T follicular helper cell (primary cell): ENCODE data around the gene CORO2A.
"Not testable (repeated sequence)": the region's sequence is repeated elsewhere in the genome, so short reads cannot be mapped to it uniquely, and the experiment has no call there.

Source experiments
- DNase-seq: peaks from one replicate; pipeline ENCODE4 v3.0.0-alpha.2; 2020; ENCODE audit warnings: low read depth

Gene CORO2A

DNA sequence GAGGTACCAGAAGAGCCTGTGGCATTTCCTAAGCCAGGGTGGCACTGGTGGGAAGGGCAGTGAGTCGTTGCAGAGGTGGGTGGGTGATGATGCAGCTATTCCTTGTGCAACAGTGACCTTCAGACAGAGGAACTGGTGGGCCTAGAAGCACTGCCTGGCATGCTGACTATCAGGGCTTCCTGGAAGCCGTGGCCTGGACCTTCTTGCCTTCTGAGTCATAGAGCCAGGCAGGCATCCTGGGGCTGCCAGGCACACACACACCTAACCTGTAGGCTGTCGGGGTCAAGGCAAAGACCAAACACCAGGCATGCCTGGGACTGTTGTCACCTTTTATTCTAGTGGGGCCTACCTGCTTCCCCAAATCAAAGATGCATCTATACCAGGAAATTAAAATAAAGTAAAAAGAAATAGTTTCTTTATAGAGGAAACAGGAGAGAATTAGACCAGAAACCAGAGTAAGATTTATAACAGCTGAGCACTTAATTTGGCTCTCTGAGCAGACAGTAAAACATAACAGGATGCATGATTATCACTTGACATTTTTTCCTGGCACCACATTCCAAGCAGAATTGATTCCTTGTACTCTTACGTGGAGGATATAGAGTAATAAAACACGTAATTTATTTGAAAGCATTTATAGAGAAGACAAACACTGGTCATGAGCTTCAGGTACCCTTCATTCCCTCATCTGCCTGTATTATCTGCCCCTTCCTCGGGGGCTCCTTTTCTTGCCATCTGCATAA lies 110.8 kb downstream of the CORO2A start:
- no peak for DNase-seq

DNA sequence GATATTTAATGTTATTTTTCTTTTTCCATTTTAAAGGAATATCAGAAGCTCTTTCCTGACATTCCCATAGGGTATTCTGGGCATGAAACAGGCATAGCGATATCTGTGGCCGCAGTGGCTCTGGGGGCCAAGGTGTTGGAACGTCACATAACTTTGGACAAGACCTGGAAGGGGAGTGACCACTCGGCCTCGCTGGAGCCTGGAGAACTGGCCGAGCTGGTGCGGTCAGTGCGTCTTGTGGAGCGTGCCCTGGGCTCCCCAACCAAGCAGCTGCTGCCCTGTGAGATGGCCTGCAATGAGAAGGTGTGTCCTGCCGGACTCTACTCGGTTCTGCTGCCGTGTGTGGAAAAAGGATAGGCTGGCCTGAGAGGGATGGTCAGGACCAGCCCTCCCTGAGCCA lies 111.7 kb downstream of the CORO2A start:
- DNase-seq, result no peak

- DNase-seq, result no peak
Observed at GRCh38 chr9:98080326-98080725, 112.1 kb downstream of the CORO2A start.

DNA sequence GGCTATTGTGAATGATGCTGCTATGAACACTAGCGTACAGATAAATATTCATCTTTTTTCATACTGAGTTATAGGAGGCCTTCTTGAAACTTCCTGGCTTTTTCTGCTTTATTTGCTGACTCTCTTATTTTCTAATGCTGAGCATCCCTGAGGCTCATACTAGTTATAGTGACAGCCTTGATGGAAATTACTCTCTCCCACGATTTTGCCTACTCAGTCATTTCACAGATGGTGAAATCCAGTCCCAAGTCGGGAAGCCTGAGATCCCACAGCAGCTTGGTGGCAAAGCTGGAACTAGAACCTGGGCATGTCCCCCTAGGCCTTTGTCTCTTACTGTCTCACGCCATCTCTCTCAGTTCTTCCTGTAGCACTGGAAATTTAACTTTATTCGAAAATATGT lies 113.5 kb downstream of the CORO2A start:
- DNase-seq, result no peak

DNA sequence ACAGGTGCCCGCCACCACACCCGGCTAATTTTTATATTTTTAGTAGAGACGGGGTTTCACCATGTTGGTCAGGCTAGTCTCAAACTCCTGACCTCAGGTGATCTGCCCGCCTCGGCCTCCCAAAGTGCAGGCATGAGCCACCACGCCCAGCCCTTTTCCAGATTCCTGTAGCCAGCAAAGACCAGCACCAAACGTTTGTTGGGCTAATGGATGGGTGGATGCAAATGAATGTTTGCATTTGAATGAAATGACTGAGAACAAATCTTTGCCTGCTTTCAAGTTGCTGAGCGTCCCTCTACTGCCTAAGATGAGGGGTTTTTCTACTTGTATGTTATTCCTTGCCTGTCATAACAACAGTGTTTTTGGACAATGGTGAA lies 115.9 kb downstream of the CORO2A start:
- not testable (repeated sequence) for DNase-seq

DNA sequence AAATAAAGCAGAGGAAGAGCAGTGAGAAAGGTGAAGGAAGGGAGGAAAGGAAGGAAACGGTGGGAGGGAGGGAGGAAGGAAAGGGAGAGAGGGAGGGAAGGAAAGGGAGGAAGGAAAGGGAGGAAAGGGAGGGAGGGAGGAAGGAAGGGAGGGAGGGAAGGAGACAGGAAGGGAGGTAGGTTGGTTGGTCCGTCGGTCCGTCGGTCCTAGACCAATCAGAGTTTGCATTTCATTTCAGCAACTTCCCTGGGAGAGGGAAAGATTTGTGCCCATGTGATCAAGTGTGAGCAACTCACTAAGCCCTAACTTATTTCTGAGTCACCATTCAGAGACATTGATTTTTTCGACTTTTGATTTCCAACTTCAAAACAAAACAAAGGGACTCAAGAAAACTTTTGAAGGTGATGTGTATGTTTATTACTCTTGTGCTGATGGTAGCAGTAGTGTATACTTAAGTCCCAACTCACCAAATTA lies 117.1 kb downstream of the CORO2A start:
- DNase-seq, result no peak

DNA sequence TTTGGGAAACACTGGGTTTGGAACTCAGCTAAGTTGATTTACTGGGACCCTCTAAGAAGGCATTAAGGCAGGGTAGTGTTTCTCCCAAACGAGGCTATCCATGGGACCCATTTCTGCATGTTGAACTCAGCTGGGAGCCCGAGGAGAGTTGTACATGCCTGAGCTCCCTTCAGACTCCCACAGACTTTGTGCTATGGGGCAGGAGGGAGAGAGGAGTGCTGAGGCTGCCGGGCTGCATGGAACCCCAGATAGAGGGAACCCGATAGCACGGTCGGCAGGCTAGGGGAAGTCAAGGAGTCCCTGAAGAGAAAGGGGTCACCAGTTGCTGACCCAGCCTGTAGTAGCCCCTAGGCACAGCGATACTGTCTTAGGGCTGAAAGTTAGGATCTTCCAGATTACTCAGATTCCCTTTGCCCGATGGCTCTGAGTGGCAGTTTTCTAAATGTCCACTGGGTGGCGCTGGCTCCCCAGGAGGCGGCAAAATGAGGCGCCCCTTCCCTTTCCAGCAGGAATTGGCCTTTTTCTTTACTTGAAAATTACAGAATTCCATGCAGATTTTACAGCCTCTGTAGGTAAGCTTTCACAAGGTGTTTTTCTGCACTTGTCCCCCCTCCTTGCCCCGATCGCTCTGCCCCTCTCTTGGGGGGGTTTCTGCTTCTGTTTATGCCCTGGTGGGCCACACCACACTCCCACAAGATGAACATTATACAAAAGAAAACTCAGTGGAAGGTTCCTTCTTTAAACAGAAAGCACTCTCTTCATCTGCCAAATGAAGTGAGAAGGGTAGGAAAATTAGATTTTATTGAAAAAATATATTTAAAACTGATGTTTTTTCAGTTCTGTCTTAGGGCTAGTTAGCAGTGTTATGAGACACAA lies 118.1 kb downstream of the CORO2A start:
- DNase-seq, result peak; percentile 53

- no peak for DNase-seq
Observed at GRCh38 chr9:98071737-98072136, 120.7 kb downstream of the CORO2A start.
